ENCODE measurements around the gene SMAD6.

The SMAD6 gene

DNA sequence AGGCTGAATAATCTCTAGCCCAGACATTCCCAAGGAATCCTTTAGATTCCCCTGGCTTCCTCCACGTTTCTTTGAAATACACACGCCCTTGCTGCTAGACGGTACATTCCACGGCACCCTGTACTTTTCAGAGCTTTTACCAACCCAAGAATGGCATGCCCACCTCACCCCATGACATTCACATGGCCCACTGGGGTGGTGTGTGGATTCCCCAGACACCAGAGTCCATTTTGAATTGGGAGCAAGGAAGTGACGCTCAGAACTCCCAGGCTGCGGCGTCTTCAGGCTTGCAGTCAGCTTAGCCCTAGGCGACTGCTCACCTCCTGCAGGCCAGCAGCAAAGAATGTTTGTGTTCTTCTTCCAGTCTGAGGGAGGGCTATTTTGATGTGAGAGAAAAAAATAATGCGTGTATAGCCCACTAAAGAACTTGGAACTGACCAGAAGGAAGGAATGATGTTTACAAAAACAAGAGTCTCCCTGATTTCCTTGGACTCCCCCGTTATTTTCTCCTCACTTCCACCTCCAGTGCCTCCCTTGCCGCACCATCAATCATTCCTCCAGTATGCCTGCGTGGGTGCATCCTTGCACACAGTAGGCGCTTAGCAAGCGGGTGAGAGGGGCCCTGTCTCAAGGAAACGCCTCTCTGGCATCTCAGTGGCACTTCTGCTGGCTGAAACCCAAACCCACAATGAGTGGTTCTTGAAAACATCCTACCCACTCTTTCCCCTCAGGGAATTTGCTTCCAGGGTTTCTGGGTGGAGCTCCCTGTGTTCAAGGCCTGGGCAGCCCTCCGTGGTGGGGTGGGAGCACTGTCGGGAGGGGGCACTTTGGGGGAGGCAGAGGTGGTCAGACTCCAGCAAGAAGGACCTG, 59.9 kb downstream of the SMAD6 start:
- DNase-seq, result no peak

- DNase-seq, result peak; percentile 2
These were observed 61.4 kb downstream of the SMAD6 start for GRCh38 chr15:66763186-66764071.

DNA sequence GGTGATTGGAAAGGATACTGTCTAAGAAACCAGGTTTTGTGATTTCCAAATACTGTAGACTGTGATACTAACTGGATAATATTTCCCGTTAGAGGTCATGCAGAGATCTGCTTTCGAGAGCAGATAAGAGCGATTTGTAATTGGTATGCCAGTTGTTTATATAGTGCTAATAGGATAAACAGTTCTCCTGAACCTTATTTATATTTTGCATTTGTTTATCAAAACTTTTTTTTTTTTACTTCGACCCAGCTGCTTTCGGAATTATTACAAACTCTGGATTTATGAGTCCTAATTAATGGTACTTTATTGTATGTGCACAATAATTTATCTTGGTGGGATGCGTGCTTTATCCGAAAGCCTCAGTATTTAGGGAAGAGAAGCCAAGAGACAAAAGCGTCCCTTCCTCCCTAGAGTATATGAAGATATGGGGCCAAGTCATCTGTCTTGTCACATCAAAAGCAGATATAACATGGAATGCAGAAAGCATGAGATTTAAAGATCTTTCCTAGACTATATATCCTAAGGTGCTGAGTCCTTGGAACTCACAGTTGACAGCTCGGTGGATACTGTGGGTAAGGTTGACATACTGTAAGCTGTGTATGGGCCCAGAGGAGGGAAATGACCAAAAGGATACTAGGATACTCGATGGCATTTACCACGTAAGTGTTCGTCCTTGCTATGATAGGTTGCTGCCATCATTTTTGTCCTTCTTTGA, 62.2 kb downstream of the SMAD6 start:
- DNase-seq, result no peak

DNA sequence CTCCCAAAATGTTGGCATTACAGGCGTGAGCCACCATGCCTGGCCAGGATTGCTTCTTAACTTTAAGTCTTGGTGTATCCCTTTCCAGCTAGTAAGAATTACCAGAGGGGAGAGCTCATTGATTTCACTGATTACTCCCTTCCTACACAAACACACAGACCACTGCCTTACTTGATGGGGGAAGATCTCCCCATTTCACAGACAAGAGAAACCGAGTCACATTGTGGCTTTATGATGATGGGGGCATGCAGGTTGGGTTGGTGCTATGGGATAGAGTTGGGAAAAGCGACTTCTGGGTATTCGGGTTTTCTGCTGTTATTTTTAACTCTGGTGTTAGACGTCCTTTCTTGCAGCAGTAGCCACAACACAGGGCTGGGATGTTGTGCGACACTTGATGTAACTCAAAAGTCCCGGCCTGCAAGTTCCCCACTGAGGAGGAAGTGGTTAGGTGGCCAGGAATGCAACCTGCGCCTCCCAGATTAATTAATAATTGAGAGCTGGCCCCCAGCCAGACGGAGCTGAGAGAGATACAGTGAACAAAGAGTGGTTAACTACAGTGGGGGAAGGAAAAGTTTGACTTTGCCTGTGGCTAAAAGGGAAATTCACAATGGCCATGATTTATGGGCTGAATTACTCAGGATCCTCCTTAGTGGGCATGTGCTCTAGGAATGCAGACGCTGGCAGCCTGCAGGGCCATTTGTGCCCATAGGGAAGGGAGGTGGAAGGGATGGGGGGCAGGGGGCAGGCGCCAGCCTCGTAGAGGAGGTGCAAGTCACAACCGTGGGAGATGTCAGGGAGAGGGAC, 63.6 kb downstream of the SMAD6 start:
- DNase-seq, result no peak

DNA sequence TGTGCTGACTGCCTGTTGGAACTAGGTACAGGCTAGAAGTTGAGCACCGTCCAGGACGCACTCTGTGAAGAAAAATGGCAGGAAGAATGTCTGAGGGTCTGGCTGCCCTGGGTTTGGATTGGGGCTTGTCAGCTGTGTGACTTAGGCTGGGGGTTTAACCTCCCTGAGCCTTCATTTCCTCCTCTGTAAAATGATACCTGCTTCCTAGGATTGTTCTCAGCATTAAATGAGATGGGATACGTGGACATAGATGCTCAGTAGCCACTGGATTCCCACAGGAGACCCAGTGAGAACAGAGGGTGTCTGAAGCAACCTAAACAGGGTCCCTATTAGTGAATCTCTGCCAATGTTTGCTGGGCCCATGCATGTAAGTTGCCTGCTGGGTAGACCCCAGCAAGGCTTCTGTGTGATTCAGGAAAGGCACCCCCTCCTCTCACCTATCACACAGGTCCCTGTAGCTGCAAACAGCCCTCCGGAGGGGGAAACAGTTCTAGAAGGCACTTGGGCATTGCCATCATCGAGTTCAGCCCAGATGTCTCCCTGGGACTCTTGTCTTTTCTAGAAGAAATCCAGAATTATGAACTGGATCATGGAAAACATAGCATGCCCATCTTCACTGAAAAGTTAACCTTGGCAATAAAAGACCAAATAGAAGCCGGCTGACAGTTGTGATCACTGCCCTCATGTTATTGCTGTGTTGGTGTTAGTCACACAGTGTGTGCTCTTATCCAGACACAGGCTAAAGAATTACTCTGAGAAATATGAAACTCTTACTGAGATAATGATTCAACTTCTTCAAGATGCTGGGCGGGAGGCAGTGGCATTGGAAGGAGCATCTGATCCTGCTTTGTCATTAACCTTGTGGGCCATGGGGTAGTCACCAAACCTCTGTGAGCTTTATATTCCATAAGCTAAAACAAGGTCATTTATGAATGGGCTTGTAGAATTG, 64.5 kb downstream of the SMAD6 start:
- DNase-seq, result no peak

GRCh38 chr15:66767240-66767659, 65.2 kb downstream of the SMAD6 start:
- DNase-seq, result no peak

DNA sequence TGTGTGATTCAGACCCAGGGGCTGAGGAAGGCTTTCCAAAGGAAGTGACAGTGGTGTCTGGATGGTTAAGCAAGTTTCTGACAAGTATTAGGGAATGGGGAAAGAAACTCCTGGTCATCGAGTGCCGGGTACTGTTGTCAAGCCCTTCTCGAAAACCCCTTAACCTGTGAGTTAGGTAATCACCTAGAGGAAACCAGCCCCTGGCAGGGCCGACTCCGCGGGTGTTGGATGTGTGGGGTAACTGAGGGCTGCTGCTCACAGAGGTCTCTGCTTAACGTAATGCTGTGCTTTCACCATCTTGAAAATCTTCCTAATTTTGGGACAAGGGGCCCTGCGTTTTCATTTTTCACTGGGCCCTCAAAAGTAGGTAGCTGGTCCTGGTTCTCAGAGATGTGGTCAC, 67.0 kb downstream of the SMAD6 start:
- DNase-seq, result no peak

GRCh38 chr15:66770518-66771350, 68.7 kb downstream of the SMAD6 start:
- DNase-seq, result no peak

- no peak for DNase-seq
These were observed 69.3 kb downstream of the SMAD6 start for GRCh38 chr15:66771351-66771650.

DNA sequence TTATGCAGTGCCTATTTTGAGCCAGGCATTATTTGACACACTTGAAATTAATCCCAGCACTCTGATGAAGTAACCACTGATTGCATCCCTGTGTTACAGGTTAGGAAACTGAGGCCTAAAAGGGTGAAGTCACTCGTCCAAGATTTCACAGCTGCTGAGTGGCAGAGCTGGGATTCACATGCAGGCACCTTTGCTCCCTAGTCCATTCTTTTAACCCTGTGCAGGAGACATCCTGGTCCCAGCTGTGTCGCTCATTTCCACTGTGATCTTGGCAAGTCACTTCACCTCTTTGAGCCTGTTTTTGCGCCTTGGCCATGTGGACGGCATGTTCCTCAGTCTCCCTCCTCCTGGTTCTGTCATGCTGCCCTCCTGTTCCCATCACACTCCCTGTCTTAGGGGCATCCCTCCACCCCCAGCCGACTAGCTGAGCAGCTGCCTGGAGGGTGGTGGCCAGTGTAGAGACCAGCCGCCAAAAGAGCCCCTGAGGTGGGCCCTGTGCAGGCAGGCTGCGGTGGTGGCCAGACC, 70.6 kb downstream of the SMAD6 start:
- DNase-seq, result no peak

GRCh38 chr15:66773129-66773873, 71.3 kb downstream of the SMAD6 start:
- no peak for DNase-seq

DNA sequence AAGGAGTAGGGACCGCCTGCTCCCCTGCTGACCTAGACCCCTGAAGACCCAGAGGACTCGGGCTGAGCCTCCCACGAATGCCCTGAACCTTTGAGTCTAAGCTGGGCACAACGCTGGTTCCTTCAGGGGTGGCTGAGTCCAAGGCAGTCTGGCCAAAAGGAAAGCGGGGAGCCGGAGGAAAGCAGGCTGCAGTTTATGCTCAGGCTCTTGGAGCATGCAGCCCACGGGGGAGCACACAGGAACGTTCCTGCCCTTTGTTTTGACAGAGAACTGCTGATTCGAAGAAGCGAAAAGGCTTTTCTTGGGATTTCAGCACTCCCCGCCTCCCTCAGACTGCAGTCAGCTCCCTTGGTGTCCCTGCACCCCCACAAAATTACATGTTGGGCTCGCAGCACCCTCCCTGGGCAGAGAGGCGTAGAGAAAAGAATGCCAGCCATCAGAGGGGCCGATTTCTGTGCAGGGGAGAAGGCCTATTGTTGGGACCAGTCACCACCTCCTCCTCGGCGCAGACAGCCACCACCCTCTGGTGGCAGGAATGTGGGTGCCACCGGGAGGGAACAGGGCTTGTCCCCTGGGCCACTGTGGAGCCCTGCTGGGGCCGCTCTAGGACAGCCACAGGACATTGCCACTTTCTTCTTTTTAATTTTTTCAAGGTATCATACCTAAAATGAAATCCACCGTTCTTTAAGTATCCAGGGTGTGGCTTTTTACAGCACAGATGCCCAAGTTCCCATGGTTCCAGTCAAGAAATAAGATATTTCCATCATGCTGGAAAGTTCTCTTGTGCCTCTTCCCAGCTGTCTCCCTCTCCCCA, 72.2 kb downstream of the SMAD6 start:
- peak; percentile 25 for DNase-seq

DNA sequence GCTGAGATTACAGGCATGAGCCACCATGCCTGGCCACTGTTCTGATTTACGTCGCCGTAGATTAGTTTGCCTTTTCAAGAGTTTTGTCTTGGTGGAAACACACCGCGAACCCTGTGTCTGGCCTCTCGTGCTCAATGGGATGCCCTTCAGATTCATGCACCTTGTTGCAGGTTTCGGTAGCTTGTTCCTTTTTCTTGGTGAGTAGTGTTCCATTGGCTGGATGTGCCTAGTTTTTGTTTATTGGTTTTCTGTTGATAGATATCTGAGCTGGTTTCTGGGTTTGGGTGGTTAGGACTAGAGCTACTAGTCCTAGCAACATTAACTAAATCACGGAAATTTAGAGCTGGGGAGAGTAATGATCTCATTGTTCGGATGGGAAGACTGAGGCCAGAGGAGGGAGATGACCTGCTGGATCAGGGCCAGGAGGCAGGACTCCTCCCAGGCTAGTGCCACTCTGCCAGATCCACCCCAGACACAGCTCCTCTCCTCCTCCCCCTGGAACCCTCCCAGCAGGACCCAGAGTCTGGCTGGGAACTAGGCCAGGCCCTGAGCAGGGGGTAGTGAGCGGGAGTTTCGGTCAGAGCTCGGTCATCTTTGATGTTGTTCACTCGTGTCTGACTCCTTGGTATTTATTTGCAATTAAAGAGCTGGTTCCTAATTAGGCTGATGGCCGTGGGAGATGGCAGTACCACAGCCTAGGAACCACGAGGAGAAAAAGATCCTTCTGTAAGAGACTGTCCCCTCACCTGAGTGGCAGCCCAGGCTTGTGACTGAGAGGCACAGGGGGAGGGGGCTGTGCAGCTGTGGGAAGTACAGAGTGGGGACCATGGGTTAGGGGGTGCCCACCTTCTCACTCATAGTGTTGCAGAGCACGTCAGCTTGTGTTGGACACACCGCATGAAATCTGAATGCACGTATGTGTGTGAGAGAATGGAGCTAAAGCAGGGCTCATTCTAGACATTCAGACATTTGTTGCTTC, 73.4 kb downstream of the SMAD6 start:
- DNase-seq, result no peak

- DNase-seq, result no peak
These were observed 75.0 kb downstream of the SMAD6 start for GRCh38 chr15:66777054-66777453.

GRCh38 chr15:66777596-66778313, 75.7 kb downstream of the SMAD6 start:
- DNase-seq, result no peak

DNA sequence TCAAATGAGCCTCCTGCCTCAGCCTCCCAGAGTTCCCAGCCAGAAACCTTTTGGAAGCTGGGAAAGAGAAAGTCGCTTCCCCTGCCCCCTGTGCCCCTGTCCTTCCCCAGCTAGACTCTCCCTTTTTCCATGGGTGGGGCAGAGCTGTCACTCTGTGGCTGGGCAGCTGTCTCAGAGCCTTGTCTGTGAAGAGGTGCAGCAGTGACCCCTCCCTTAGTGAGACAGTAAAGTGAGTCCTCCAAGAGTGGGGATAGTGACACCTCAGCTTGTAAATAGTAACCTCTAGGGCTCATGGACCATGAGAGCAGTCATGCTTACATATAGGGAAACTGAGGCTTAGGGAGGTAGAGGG, 76.3 kb downstream of the SMAD6 start:
- DNase-seq, result no peak

DNA sequence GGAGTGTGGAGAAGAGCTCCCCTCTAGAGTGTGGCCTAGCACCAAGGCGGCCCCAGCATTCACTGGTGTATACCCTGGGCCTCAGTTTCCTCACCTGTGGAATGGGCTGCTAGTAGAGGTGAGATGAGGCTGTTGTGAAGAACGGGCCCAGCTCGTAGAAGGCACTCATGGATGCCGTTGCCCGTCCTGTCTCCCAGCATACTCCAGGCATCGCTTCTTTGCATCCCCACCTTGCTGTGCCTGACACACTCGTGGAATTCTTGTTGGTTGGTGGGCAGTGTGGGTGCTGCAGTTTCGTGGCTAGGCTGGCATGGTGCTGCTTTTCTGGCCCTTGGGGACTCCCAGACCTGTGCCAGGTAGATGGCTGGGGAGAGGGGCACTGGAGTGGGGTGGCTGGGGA, 76.7 kb downstream of the SMAD6 start:
- DNase-seq, result no peak
